Activated T-cell treated with anti-CD3 and anti-CD28 coated beads, Interleukin-2, amount 50 U/mL, for 4 hours (primary cell): Measurements from ENCODE around the gene LSR. TPM values are rescaled to one million over a fixed set of nuclear protein-coding genes. Genes with fewer than 3 reads are reported as not detected.
"Not testable (repeated sequence)": the region's sequence is repeated elsewhere in the genome, so short reads cannot be mapped to it uniquely, and the experiment has no call there.

ENCODE experiments used
- ATAC-seq, 2 donors: fragments of 200-7000 bp; cut with Tn5 transposase; one replicate each; pipeline ENCODE4 v1.10.0; 2021
- DNase-seq: peaks from one replicate; pipeline ENCODE4 v3.0.0-alpha.2; 2020
- H3K27me3 Mint-ChIP-seq: one replicate; pipeline ENCODE4 v1.8.0; 2021; ENCODE audit warnings: low read depth, mixed read lengths
- H3K36me3 Mint-ChIP-seq: one replicate; pipeline ENCODE4 v1.8.0; 2022; ENCODE audit warnings: mixed read lengths; ENCODE audit not compliant: insufficient read depth
- H3K4me1 Mint-ChIP-seq: one replicate; pipeline ENCODE4 v1.8.0; 2021; ENCODE audit warnings: low read depth, mixed read lengths
- H3K4me3 Mint-ChIP-seq: one replicate; pipeline ENCODE4 v1.8.0; 2021; ENCODE audit warnings: mild to moderate bottlenecking, moderate library complexity, mixed read lengths
- H3K9me3 Mint-ChIP-seq: one replicate; pipeline ENCODE4 v1.8.0; 2021; ENCODE audit warnings: mixed read lengths
- total RNA-seq, 3 donors: library from RNA; stranded (reverse); gene quantifications; one replicate each; pipeline ENCODE4 v1.2.1, GENCODE V29; 2021

LSR gene
- total RNA-seq, 3 donors from 2014 or later, result 14.0 to 18.7 (median 17.1) TPM

- Mint-ChIP-seq H3K9me3 (no peaks in the 10 kb centered on the region), H3K4me1 (peaks cover 25% of the 10 kb centered on the region), H3K4me3 (no peak overlapping the region), H3K27me3 (peaks cover 2% of the 10 kb centered on the region), H3K36me3 (no peaks in the 10 kb centered on the region)
- ATAC-seq (no peak), DNase-seq (no peak)
Observed at GRCh38 chr19:35224681-35225571, 23.9 kb upstream of the LSR start.

GRCh38 chr19:35225951-35226350 lies 22.9 kb upstream of the LSR start:
- DNase-seq, result no peak
- H3K9me3 Mint-ChIP-seq, result no peaks in the 10 kb centered on the region
- H3K4me3 Mint-ChIP-seq, result no peak overlapping the region
- ATAC-seq, result no peak
- H3K27me3 Mint-ChIP-seq, result peaks cover 2% of the 10 kb centered on the region
- H3K36me3 Mint-ChIP-seq, result no peaks in the 10 kb centered on the region
- peaks cover 18% of the 10 kb centered on the region for H3K4me1 Mint-ChIP-seq

- DNase-seq, result no peak
Observed at GRCh38 chr19:35226748-35227147, 22.1 kb upstream of the LSR start.

GRCh38 chr19:35228177-35228930 lies 20.4 kb upstream of the LSR start, which contains the start of gene FAM187B:
TSS of gene FAM187B (minus strand) at chr19:35228739. CDS start at chr19:35228680, 59 bp downstream.
- no peaks in the 10 kb centered on the region for H3K9me3 Mint-ChIP-seq
- no peak for DNase-seq

More at GRCh38 chr19:35226748-35227147, 22.1 kb upstream of the LSR start:
- ATAC-seq, result no peak
- no peaks in the 10 kb centered on the region for H3K36me3 Mint-ChIP-seq
- peaks cover 18% of the 10 kb centered on the region for H3K4me1 Mint-ChIP-seq
- H3K9me3 Mint-ChIP-seq, result no peaks in the 10 kb centered on the region
- no peak overlapping the region for H3K4me3 Mint-ChIP-seq
- peaks cover 2% of the 10 kb centered on the region for H3K27me3 Mint-ChIP-seq

GRCh38 chr19:35229601-35230000 lies 19.2 kb upstream of the LSR start:
- no peak for DNase-seq
- Mint-ChIP-seq H3K9me3 (no peaks in the 10 kb centered on the region), H3K36me3 (no peaks in the 10 kb centered on the region), H3K27me3 (peaks cover 2% of the 10 kb centered on the region), H3K4me1 (peaks cover 3% of the 10 kb centered on the region), H3K4me3 (no peak overlapping the region)
- ATAC-seq, result no peak

More at GRCh38 chr19:35228177-35228930, 20.4 kb upstream of the LSR start, which contains the start of gene FAM187B:
- peaks cover 2% of the 10 kb centered on the region for H3K27me3 Mint-ChIP-seq
- no peak for ATAC-seq
- no peak within 1 kb of the TSS for H3K4me3 Mint-ChIP-seq
- peaks cover 9% of the 10 kb centered on the region for H3K4me1 Mint-ChIP-seq
- no peaks in the 10 kb centered on the region for H3K36me3 Mint-ChIP-seq

GRCh38 chr19:35231956-35232645 lies 16.7 kb upstream of the LSR start:
- no peaks in the 10 kb centered on the region for H3K36me3 Mint-ChIP-seq
- H3K4me3 Mint-ChIP-seq, result no peak overlapping the region
- peaks cover 8% of the 10 kb centered on the region for H3K4me1 Mint-ChIP-seq
- DNase-seq (no peak), ATAC-seq (no peak)
- peaks cover 2% of the 10 kb centered on the region for H3K27me3 Mint-ChIP-seq
- H3K9me3 Mint-ChIP-seq, result no peaks in the 10 kb centered on the region

GRCh38 chr19:35232912-35233311 lies 15.9 kb upstream of the LSR start:
- Mint-ChIP-seq H3K27me3 (peaks cover 2% of the 10 kb centered on the region), H3K4me3 (no peak overlapping the region), H3K9me3 (no peaks in the 10 kb centered on the region), H3K36me3 (no peaks in the 10 kb centered on the region), H3K4me1 (peaks cover 8% of the 10 kb centered on the region)
- ATAC-seq, result no peak
- no peak for DNase-seq

- H3K4me3 Mint-ChIP-seq, result no peak overlapping the region
- no peaks in the 10 kb centered on the region for H3K27me3 Mint-ChIP-seq
- H3K9me3 Mint-ChIP-seq, result peaks cover 12% of the 10 kb centered on the region
- peaks cover 32% of the 10 kb centered on the region for H3K4me1 Mint-ChIP-seq
- no peak for DNase-seq
- no peaks in the 10 kb centered on the region for H3K36me3 Mint-ChIP-seq
- ATAC-seq, result no peak
Observed at GRCh38 chr19:35236638-35237400, 12.0 kb upstream of the LSR start.

- H3K27me3 Mint-ChIP-seq, DNase-seq, ATAC-seq, H3K4me3 Mint-ChIP-seq, H3K36me3 Mint-ChIP-seq: not testable (repeated sequence)
- peaks cover 21% of the 10 kb centered on the region for H3K9me3 Mint-ChIP-seq
- H3K4me1 Mint-ChIP-seq, result peaks cover 32% of the 10 kb centered on the region
Observed at GRCh38 chr19:35239597-35239996, 9.2 kb upstream of the LSR start.

GRCh38 chr19:35240327-35240726 lies 8.5 kb upstream of the LSR start:
- Mint-ChIP-seq H3K36me3 (peaks cover 2% of the 10 kb centered on the region), H3K4me3 (peak overlapping the region; percentile 29), H3K27me3 (no peaks in the 10 kb centered on the region), H3K4me1 (peaks cover 29% of the 10 kb centered on the region), H3K9me3 (peaks cover 21% of the 10 kb centered on the region)
- no peak for DNase-seq
- peak; percentile 84 to 89 for ATAC-seq

GRCh38 chr19:35241417-35241816 lies 7.4 kb upstream of the LSR start:
- Mint-ChIP-seq H3K9me3 (peaks cover 21% of the 10 kb centered on the region), H3K27me3 (peaks cover 2% of the 10 kb centered on the region), H3K4me3 (no peak overlapping the region), H3K36me3 (peaks cover 2% of the 10 kb centered on the region), H3K4me1 (peaks cover 30% of the 10 kb centered on the region)
- DNase-seq, result no peak
- no peak for ATAC-seq

GRCh38 chr19:35246466-35247092 lies 2.2 kb upstream of the LSR start:
- Mint-ChIP-seq H3K4me1 (peaks cover 32% of the 10 kb centered on the region), H3K36me3 (peaks cover 8% of the 10 kb centered on the region), H3K9me3 (peaks cover 11% of the 10 kb centered on the region), H3K27me3 (peaks cover 4% of the 10 kb centered on the region), H3K4me3 (peak overlapping the region; percentile 86)
- ATAC-seq (no peak), DNase-seq (no peak)
